HS-5 (cell line): ENCODE results near the gene TBC1D10A.

Source experiments
- DNase-seq: peaks from one replicate; pipeline ENCODE4 v3.0.0-alpha.2; 2012; ENCODE audit warnings: low read depth

TBC1D10A gene

GRCh38 chr22:30245985-30246813 lies 80.5 kb downstream of the TBC1D10A start, which contains the start of gene LIF:
TSS of gene LIF (minus strand) at chr22:30246759. CDS start at chr22:30246695, 64 bp downstream.
- DNase-seq: no peak

DNA sequence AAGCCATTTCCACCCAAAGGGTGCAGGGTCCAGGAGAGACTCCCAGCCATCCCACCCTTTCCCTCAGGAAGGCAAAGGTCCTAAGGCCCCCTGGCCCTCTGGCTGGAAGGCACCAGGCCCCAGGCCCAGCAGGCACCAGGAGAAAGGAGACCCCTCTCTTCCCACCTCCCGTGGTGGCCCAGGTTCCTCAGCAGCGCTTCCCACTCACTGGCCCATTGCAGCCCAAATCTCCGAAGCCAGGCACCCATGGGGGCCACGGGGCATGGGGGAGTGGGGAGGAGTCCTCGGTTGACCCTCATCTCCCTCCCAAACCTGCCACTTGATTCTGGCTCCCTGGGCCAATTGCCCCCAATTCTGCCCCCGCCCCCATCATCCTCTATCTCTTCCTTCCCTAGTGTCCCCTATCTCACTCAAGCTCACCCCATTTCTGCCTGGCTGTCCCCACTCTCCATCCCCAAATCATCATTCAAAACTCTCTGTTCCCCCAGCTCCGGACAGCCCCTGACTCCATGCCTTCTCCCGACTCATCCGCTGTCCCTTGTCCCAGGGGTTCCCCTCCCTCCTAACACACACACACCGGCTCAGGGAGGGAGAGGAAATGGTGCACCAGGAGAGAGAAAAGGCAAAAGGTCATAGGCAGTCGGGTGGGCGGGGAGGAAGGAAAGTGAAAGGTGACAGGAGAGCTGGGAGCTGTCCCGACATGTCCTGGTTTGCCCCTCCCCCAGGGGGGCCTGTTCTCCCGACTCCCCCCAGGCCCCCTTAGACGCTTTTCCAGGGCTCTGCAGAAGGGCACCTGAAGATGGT lies 81.4 kb downstream of the TBC1D10A start:
- no peak for DNase-seq

DNA sequence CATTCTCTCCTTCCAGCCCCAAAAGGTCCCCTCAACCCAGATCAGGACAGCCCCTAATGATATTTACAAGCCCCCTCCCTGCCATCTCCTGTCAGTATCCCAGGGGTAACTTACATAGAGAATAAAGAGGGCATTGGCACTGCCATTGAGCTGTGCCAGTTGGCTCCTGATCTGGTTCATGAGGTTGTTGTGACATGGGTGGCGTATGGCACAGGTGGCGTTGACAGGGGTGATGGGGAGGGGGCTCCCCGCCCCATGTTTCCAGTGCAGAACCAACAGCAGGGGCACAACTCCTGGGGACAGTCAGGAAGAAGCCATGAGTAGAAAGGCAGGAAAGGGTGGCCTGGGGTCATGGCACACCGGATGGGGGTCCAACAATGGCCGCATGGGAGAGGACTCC lies 82.1 kb downstream of the TBC1D10A start:
- no peak for DNase-seq

DNA sequence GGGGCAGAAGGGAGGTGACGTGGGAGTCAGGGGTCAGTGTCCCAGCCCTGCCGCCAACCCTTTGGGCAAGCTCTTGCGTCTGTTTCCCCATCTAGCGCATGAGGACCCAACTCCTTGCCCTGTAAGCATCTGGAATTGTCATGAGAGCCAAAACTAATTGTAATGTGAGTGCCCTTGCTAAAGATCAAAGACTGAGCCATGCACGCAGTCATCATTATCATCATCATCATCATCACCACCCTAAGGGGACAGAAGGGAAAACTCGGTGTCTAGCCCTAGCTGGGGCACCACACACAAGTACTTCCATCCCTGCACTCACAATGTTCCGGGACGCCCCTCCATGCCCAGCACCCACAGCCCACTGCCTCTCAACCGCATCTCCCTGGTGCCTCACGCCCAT lies 82.7 kb downstream of the TBC1D10A start:
- DNase-seq: no peak

DNA sequence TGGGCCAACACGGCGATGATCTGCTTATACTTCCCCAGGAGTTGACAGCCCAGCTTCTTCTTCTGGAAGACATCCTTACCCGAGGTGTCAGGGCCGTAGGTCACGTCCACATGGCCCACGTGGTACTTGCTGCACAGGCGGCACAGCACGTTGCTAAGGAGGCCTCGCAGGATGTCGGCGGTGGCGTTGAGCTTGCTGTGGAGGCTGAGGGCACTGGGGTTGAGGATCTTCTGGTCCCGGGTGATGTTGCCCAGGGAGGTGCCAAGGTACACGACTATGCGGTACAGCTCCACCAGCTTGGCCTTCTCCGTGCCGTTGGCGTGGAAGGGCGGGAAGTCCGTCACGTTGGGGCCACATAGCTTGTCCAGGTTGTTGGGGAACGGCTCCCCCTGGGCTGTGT lies 83.1 kb downstream of the TBC1D10A start:
- no peak for DNase-seq
